ENCODE data around the gene ARL11. TPM values are rescaled to one million over a fixed set of nuclear protein-coding genes. Genes with fewer than 3 reads are reported as not detected.

Gene ARL11
- total and polyA plus RNA-seq, 2 of the 4 experiments (the other 2 are of a cell fraction), result not detected

GRCh38 chr13:49625392-49626079 is 2.8 kb upstream of the ARL11 start:
- Histone ChIP-seq H4K91ac (ENCODE audit: insufficient read depth, low read depth, low read length) (no peak overlapping the region), H4K20me1 (ENCODE audit: insufficient read depth, low read length) (no peaks in the 10 kb centered on the region), H3K36me3 (ENCODE audit: control insufficient read depth, insufficient read depth, low read length) (no peaks in the 10 kb centered on the region), H2AK5ac (ENCODE audit: low read depth, low read length) (no peak overlapping the region), H3K18ac (ENCODE audit: low read depth, low read length) (no peak overlapping the region; the same call in 1 of the 2 replicates), H3K9me1 (ENCODE audit: insufficient read depth, low read length) (0 out of 2 replicates have a peak, but pooled peaks cover 4% of the 10 kb centered on the region), H3K9ac (ENCODE audit: low read depth, low read length) (no peak overlapping the region; the same call in 1 of the 2 replicates), H3K27ac (ENCODE audit: insufficient read depth, low read length) (no peak overlapping the region), H3K4me1 (ENCODE audit: control insufficient read depth, insufficient read depth, low read length) (peaks cover 7% of the 10 kb centered on the region; the same call in 1 of the 2 replicates), H3K4me2 (ENCODE audit: low read depth, low read length) (no peak overlapping the region), H3K14ac (replicated peaks; ENCODE audit: low read depth, low read length) (0 out of 2 replicates have a peak overlapping the region, but pooled peaks have one; percentile 4), H2BK20ac (ENCODE audit: low read depth, low read length) (no peak overlapping the region), H2BK120ac (ENCODE audit: low read depth, low read length) (no peak overlapping the region), H4K5ac (ENCODE audit: low read depth, low read length) (peak overlapping the region; percentile 8; the same call in 1 of the 2 replicates), H4K8ac (ENCODE audit: low read depth in 2 of 2, low read length in 2 of 2) (no peak overlapping the region), H3K9me3 (ENCODE audit: control insufficient read depth, insufficient read depth, low read length) (no peaks in the 10 kb centered on the region), H3K56ac (ENCODE audit: extremely low read depth, insufficient read depth, low read length) (no peak overlapping the region), H3K79me1 (ENCODE audit: low read depth in 1 of 2, low read length in 2 of 2) (no peaks in the 10 kb centered on the region), H3K27me3 (ENCODE audit: control insufficient read depth, insufficient read depth, low read length) (no peaks in the 10 kb centered on the region), H2AK9ac (replicated peaks; ENCODE audit: low read depth, low read length, poor library complexity) (no peak overlapping the region), H3K4me3 (ENCODE audit: insufficient read depth, low read depth, low read length) (no peak overlapping the region), H2BK5ac (ENCODE audit: low read depth, low read length, poor library complexity, severe bottlenecking) (no peak overlapping the region), H3K4ac (ENCODE audit: low read depth, low read length) (no peak overlapping the region), H2AFZ (replicated peaks; ENCODE audit: low read length, poor library complexity) (peak overlapping the region; percentile 78), H3K23ac (ENCODE audit: low read depth, low read length) (no peak overlapping the region), H2BK15ac (ENCODE audit: low read depth, low read length) (no peak overlapping the region)
- ATAC-seq (ENCODE audit: low read depth) (peak; percentile 38), DNase-seq (peak; percentile 6)
- dilution Hi-C loops (cut with HindIII; ENCODE audit: low sequenced_read_pairs, unreplicated experiment) (no loop called here), in situ Hi-C loops (cut with MboI; ENCODE audit: low sequenced_read_pairs) (no loop called here), intact Hi-C loops (cut with micrococcal nuclease) (no loop called here)
- 37% methylated on average over 5 of the region's 12 CpGs; no CpG with 5 or more reads in 1 of the 2 experiments for WGBS, 2 experiments (ENCODE audit: extremely low coverage in 2 of 2, insufficient read length in 1 of 2)
- ChIA-PET CTCF (no interaction called here), POLR2A (ENCODE audit: unreplicated experiment) (no interaction called here)
- TF ChIP-seq MAFK (IDR thresholded peaks at IDR 0.05; ENCODE audit: low read depth, low read length) (peak; percentile 97), RFX5 (IDR thresholded peaks at IDR 0.05; ENCODE audit: low read depth, low read length) (no peak)
- BruUV-seq (replicated peaks), result no TSS peak
